ENCODE data around the gene ADAMTS1.

The ADAMTS1 gene

DNA sequence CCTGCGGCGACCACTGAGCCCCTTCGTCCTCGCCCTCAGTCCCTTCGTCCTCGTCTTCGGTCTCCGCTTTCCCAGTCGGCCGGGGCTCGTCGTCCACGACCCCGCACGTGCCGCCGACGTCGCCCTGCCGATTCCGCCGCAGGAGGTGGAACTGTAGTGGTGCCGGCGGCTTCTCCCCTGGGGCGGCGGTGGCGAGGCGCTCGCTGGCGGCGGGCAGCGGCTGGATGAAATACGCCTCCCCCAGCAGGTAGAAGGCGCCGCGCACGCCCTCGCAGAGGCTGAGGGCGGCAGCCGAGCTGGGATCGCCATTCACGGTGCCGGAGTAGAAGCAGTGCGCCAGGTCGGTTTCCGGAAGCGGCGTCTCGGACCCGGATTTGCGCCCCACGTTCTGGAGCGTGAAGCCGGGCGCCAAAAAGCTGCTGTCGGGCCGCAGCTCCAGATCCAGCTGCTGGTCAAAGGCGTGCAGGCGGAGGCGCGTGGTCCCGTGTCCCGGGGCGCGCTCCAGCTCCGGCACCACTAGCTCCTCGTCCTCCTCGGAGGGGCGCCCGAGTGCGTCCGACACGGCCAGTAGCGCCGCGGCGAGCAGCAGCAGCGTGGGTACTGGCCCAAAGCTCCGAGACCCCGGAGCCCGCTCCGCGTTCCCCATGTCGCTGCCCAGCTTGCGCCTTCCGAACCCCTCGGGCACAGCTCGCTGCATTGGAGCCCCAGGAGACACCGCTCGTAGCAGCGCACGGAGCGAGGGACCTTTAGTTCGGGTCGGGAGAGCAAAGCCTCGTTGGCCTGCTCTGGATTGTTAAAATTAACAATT is 747 bp downstream of the ADAMTS1 start:
- DNase-seq (ENCODE audit: low read depth) = no peak

DNA sequence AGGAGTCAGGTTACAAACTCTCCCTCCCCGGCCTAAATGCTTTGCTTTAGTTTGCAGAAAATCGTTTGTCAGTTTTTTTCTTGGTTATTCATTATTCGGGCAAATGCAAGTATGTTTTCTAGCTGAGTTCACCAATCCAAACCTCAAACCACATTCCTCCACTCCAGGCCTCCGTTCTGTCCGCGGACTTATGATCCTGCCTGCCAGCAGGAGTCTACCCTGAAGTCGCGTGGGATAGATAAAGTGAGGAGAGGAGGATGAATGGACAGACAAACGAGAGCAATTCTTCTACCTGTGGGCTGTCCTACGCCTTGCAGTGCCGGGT is 1.3 kb downstream of the ADAMTS1 start:
- no peak for DNase-seq (ENCODE audit: low read depth)

DNA sequence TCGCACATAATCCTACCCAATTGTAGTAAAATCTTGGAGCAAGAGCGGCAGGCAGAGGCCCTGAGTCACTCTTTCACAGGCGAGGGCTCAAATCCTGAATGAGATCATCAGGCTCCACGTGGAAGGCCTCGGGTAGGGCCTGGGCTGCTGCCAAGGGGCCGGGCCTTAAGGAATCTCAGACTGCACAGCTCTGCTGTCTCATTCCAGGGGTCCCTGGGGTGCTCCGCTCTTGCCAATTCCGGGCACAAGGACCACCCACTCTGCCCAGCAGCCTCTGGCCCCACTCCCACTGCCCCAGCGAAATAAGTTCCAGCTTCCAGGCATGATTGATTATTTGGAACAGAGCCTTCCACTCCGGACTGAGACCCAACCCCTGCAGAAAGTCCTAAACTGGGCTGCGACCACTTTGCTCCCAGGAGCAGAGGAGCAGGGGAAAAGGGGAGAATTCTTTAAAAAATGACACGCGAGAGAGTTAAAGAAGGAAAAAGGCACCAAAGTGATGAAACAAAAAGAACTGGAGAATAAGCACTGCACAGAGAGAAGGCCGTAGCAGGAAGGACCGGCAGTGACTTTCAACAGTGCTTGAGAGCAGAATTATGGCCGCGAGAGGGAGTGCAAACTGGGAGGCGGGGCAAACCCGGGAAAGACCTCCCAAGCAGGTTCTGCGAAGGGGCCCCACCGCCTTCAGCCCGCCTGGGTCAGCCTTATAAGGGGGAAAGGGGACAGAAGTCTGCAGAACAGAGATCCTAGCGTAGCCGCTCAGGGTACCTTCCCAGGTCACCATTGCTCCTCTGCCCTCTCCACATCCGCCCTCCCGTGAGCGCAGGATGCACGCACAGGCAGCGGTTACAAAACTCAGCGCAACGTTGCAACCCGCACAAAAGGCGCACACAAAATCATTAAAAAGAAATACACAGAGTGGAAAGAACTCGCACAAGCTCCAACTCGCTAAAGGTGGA is 2.0 kb downstream of the ADAMTS1 start:
- DNase-seq (ENCODE audit: low read depth) = no peak

DNA sequence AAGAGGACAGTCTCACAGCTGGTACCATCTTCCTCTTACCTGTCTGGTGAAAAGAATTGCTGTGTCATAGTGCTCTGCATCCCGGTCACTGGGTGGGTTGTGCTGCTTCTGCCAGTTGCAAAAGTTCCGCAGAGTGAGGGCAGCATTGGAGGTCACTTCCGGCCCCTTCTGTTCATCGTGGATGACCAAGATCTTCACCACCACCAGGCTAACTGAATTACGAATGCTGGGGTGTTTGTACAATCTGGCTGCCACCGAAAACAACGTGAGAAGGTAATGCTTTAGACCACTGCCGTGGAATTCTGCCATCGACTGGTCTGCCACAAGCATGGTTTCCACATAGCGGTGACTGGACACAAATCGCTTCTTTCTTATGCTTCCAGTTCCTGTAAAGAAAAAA is 2.9 kb downstream of the ADAMTS1 start:
- DNase-seq (ENCODE audit: low read depth) = no peak

DNA sequence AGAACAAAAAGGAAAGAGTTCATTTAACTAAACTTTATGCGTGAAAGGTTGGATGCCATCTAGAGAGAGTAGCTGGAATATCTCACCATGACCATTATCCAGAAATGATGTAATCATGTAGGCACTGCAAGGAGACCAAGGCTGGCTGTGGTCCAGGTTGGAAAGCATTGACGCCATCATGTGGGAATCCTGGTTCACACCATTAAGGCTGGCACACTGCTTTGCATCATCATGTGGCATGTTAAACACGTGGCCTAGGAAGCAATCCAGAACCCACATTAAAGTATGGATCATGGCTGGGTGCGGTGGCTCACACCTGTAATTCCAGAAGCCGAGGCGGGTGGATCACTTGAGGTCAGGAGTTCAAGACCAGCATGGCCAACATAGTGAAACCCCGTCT is 4.3 kb downstream of the ADAMTS1 start:
- no peak for DNase-seq (ENCODE audit: low read depth)

DNA sequence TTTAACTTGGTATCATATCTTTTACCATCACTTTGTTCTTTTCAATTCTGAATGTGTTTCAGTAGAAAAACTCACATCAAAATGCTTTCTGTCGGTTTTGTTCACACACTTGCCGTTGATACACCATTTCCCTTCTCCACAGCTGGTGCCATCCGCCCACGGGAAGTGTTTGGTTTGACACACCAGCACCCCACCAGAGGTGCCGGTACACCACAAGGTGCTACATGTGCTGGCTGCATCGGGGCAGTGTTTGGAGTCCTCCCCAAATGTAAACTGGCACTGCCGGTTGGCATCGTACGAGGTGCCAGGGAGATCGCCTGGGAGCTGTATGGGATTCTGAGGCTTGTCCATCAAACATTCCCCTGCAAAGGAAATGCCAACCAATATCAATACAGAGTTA is 5.0 kb downstream of the ADAMTS1 start:
- DNase-seq (ENCODE audit: low read depth) = no peak

DNA sequence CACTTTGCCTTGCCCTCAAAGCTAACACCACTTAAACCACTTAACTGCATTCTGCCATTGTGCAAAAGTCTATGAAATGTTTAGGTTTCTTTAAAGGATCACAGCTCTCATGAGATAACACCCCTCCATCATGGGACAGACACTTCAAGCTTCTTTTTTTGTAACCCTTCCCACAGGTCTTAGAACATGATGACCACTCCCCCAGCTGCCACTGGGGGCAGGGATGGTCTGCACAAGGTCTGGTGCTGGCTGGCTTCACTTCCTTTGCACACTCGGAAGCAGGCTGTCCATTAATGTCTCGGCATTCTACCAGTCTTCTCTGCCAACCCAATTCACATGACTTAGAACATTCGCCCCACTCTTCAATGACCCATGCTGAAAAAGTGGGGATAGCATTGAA is 7.7 kb downstream of the ADAMTS1 start:
- no peak for DNase-seq (ENCODE audit: low read depth)

DNA sequence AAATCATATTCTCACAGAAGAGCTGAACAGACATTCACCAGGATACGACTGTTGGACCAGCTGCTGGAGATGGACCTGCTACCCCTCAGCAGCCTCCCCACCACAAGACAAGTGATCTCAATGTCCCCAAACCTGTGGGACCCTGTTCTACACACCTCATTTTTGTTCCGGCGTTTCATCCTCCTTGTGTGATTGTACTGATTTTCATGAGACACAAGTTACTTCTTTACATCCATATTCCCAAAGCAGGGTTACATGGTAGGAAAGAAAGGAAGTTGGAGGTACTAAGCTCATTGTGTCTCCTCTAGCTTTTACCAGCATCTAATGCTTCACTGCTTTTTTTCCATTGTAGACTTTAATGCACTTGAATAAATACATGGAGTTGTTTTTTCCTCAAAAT is 8.7 kb downstream of the ADAMTS1 start:
- no peak for DNase-seq (ENCODE audit: low read depth)

DNA sequence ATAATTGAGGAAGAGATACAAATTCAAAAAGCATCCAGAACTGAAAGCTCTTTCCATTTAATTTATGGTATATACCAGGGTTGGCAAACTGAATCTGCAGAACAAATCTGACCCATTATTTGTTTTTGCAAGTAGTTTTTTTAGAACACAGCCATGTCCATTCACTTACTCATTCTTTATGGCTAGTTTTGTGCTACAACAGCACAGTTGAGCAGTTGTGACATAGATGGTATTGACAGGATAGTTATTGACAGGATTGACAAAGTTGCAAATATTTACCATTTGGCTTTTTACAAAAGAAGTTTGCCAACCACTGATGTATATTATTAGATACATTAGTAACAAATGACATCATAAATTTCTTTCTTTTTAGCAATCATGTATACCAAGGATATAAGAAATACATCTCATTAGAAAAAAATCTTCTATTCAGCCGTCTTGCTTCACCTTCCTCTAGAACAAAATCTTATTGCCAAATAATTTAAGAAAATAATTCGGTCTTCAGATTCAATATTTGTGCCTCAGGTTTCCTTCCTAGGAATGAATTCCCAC is 9.4 kb downstream of the ADAMTS1 start:
- DNase-seq (ENCODE audit: low read depth) = no peak

DNA sequence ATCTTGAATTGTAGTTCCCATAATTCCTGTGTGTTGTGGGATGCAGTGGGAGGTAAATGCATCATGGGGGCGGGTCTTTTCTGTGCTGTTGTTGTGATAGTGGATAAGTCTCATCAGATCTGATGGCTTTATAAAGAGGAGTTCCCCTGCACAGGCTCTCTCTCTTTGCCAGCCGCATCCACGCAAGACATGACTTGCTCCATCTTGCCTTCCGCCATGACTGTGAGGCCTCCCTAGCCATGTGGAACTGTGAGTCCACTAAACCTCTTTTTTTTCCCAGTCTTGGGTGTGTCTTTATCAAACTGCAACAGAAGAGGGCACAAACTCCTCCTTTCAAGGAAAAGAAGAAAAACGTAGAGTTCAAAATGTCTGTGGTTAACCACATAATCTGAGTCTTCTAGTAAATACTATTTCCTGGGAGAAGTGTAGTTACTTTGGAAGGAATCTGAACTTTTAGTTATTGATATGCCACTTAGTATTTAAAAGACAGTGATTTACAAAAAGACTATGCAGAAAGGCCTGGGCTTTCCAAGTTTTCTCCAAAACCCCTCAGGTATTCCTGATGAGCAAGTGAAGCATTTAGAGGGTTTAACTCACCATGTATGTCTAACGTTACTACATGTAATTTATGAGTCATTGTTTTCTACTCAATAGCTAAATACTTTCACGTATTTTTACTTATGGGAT is 10.0 kb downstream of the ADAMTS1 start:
- no peak for DNase-seq (ENCODE audit: low read depth)

DNA sequence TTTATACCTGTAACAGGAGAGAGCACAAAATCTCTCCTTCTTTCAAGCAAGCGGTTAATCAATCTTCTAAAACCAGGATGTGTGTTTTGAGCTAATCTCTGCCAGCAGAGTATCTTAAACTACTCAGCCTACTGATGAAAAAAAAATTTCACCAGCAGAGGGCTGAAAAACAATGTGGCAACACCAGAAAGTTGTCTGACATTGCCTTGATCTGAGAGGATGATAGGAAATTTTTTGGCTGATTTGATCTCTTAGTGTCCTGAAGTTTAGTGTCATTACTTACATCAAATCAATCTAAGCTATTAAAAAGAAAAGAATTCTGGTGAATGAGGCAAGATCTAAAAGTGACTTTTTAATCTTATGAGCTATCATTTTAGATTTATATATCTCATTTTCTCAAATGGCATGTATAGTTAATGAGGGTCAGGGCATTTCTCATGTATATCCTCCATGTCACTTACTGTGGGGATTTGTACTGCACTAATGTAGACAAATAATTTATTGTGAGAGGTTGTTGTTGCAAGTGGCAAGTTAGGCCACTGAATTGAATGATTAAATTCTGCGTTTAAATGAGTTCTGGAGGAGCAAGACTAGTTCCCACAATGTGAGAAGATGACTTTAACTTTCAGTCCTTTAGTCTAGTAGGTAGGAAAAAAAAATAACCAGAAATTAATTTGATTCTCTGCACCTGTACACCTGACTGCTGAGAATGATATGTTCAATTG is 10.9 kb downstream of the ADAMTS1 start:
- DNase-seq (ENCODE audit: low read depth) = no peak

DNA sequence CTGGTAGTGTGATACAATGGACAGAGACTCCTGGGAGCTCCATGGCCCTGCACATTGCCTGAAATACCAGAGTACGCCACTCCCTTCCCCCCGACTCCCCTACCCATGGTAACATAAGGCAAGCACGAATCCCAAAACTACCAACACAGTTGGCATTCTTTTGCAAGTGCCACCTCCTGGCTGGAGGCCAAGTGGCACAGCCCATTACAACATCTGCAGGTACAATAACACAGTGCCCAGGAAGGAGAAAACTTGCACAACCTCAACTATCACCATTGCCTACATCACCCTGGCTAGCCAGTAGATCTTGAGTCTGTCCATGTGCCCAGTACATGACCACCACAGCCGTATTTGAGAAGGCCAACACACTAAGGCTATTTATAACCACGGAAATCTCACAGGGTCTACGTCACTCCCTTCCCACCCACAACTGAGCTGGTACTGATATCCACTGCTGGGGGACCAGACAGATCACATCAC is 11.7 kb downstream of the ADAMTS1 start:
- no peak for DNase-seq (ENCODE audit: low read depth)

DNA sequence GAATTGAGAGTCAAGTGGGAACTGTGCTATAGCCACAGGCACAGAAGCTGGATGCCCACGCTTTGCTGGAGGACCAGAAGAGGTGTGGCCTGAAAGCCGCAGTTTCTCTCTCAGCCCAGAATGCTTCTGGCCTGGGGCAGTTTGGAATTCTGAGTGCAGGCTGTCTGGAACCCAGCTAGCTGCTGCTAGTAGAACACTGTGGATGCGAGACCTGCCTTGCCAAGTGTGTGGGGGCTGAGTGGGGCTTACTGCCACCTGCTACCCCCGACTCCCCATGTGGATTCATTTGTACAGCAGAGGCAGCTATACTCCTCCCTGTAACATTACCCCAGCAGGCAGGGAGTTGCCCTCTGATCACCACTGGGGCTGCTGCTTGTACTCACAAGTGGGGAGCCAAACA is 12.2 kb downstream of the ADAMTS1 start:
- no peak for DNase-seq (ENCODE audit: low read depth)

DNA sequence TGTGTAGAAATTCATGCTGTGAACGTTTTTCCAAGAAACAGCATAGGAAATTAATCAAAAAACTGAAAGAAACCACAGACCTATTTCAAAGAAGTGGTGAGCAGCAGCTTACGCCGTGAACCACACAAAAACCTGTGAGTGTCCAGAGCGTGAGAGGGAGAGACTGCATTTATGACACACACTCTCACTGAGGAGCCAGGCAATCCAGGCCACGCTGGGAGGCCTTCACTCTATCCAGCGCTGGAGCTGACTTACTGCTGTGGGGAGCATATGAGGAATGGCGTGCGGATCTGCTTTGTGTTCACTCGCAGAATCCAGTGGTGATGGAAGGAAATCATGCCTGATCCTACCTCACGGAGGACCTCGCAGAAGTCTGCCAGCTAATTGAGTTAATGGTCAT is 12.7 kb downstream of the ADAMTS1 start:
- no peak for DNase-seq (ENCODE audit: low read depth)

DNA sequence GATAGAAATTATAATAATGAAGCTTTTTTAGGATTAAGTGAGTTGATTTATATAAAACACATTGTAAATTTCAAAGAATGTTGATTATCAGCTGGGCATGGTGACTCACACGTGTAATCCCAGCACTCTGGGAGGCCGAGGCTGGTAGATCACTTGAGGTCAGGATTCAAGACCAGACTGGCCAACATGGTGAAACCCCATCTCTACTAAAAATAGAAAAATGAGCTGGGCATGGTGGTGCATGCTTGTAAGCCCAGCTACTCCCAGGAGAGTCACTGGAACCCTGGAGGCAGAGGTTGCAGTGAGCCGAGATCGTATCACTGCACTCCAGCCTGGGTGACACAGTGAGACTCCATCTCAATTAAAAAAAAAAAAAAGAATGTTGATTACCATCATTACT is 18.4 kb downstream of the ADAMTS1 start:
- no peak for DNase-seq (ENCODE audit: low read depth)

DNA sequence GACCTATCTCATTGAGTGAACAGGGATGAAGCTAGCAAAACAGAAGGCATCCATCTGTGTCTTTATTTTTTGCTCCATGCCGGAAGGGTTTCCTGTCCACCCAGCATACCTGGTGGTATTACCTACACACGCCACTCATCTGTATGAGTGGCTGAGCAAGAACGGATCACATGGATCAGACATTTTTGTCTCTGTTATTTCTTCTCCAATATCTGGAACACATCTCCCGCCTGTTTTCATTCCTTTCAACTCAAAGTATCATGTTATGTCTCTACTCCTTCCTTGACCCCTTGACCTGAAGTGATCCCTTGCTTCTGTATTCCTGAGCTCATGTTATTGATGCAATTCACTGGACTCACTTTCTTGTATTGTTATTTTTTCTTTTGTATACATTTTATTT is 24.7 kb downstream of the ADAMTS1 start:
- no peak for DNase-seq (ENCODE audit: low read depth)

DNA sequence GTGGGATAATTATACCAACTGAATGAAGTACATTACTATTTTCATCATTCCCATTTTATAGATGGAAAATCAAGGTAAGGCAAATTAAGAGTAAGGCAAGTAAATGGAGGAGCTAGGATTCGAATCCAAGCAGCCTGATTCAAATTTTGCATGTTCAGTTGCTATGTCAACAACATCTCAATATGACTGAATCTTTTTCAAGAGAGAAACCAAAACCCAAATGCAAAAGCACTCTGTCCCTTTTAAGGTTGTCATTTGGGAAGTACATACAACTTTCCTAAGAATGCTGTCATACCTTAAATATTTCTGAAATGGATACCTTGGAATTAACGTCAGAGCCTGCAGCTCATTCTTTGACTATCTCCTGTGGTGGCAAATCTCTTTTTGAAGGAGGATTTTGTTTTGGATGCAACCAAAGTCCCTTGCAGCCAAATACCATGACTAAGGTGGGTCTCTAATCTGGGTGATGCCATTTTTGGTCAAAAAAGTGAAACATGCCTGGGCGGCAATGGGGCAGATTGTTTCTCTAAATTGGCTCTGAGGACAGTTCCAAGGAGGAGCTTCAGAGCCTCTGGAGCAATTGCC is 25.4 kb downstream of the ADAMTS1 start:
- no peak for DNase-seq (ENCODE audit: low read depth)

DNA sequence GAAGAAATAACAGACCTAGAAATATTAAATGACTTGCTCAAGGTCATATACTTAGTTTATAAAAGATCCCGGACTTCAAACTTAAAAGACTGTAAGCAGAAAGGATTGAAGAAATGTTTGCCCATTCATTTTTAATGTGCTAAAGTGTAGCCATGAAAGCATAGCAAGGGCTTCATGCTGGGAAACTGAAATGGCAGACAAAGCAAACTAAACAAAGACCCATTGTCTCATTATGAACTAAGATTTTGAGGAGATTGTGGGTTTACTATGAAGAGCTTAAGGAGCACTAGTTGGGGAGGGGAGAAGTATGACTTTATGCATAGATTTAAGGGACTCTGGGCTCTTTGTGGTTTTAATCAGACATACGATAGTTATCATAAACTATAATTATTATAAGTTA is 26.3 kb downstream of the ADAMTS1 start:
- DNase-seq (ENCODE audit: low read depth) = no peak

DNA sequence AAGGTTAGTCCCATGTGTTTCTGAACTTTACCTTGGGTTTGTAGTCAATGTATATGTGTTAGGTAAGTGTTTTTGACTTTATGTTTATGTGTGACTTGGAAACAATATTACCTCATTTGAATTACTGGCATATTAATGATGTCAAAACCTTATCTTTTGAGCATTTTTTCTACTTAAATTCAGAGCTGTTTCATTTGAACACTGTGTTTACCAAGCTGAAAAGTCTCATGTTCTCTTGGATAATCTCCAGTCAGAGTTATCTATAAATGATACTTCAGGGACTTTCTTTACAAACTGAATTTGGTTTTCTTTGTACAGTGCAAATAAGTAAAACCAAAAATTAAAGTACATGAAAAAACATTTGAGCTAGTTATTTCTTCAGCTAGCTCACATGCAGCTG is 30.0 kb downstream of the ADAMTS1 start:
- DNase-seq (ENCODE audit: low read depth) = no peak

DNA sequence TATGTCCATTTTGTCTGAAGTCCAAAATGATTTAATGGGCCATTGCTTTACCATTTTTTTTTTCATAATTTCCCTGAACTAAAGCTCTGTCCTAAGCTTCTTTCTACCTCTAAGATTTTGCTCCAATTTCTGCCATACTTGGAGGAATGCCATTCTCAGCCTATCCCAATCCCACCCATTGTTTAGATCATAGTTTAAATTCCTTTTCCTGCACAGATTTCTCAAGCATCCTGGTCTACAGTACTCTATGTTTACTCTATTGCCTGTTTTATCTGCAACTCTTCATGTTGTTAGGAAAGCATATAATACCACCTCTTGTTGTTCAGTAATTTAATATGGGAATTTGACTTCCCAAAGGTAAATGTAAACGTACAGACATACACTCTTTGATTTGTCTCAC is 30.8 kb downstream of the ADAMTS1 start:
- DNase-seq (ENCODE audit: low read depth) = no peak

DNA sequence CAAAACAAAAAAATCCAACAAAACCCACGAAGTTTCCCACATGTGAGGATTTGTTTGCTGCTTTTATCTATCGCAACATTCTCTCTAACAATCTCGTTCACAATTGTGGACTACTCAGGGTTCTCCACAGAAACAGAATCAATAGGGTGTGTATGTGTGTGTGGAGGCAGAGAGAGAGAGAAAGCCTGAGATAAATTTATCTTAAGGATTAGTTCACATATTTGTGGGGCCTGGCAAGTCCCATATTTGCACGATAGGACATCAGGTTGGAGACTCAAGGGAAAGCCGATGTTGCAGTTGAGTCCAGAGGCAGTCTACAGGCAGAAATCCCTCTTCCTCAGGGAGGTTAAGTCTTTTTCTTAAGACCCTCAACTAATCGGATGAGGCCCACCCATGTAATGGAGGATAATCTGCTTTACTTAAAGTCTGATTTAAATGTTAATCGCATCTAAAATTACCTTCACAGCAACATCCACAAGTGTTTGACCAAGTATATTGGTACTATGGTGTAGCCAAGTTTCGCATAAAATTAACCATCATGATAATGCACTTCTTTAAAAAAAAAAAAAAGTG is 31.7 kb downstream of the ADAMTS1 start:
- DNase-seq (ENCODE audit: low read depth) = no peak
